Tibial nerve (tissue), 4 donors: ENCODE data around the gene MYO1H. TPM values are rescaled to one million over a fixed set of nuclear protein-coding genes. Genes with fewer than 3 reads are reported as not detected.
A peak's percentile ranks its signal among the peaks of the same experiment; 100 is the strongest.

ENCODE experiments used
- DNase-seq, 2 donors: peaks; one replicate each; pipeline ENCODE4 v3.0.0-alpha.2; 2019; ENCODE audit warnings: low spot score in 2 of 2
- H3K27ac ChIP-seq, 4 donors: fragments of 200-600 bp; sonication (generic) in 3 of 4; one replicate each; pipeline ENCODE4 v1.5.1; 2017 to 2019; ENCODE audit warnings: mild to moderate bottlenecking in 1 of 4
- H3K27me3 ChIP-seq, 2 donors: fragments of 200-600 bp; sonication (generic) in 1 of 2; one replicate each; pipeline versions ENCODE4 v1.5.1 to v1.6.0; 2017 to 2019
- H3K36me3 ChIP-seq, 3 donors: fragments of 200-600 bp; sonication (generic); one replicate each; pipeline ENCODE4 v1.5.1; 2018 to 2019
- H3K4me1 ChIP-seq, 4 donors: fragments of 200-600 bp; sonication (generic) in 3 of 4; one replicate each; pipeline ENCODE4 v1.5.1; 2017 to 2019
- H3K4me3 ChIP-seq, 4 donors: fragments of 200-600 bp; sonication (generic) in 3 of 4; one replicate each; pipeline ENCODE4 v1.5.1; 2017 to 2019; ENCODE audit warnings: mild to moderate bottlenecking in 1 of 4, moderate library complexity in 1 of 4
- H3K9me3 ChIP-seq, 4 donors: fragments of 200-600 bp; sonication (generic) in 3 of 4; one replicate each; pipeline ENCODE4 v1.5.1; 2017 to 2019
- EP300 ChIP-seq, 2 donors: sonication (generic); formaldehyde crosslinking; IDR thresholded peaks; one replicate each; pipeline ENCODE4 v1.6.1; 2017; ENCODE audit warnings: antibody characterized with exemption in 2 of 2, mild to moderate bottlenecking in 1 of 2
- POLR2A ChIP-seq, 2 donors: fragments of 450-650 bp; IDR thresholded peaks; one replicate each; pipeline ENCODE4 v1.6.1; 2017; ENCODE audit warnings: antibody characterized with exemption in 2 of 2, mild to moderate bottlenecking in 2 of 2, moderate library complexity in 2 of 2
- WGBS, 2 donors: methylation state at CpG; one replicate each; pipeline ENCODE4 v1.1.5; 2018; 5-methylcytosine and 5-hydroxymethylcytosine counted together
- total RNA-seq, 4 donors: library from RNA; depleted of rRNA; stranded (reverse); fragments of >200 nt; gene quantifications; one replicate each; pipeline ENCODE4 v1.1.0, GENCODE V29; 2016
- TF ChIP-seq, protein P1 (sequence below), 5 experiments: fragments of 200-600 bp in 3 of 5; fragments of 450-650 bp in 2 of 5; sonication (generic) in 3 of 5; IDR thresholded peaks; one replicate each; pipeline ENCODE4 v1.5.1; 2016 to 2019; ENCODE audit warnings: antibody characterized with exemption in 5 of 5, mild to moderate bottlenecking in 3 of 5, moderate library complexity in 2 of 5

The MYO1H gene
- total RNA-seq, 4 donors from 2014 or later, result 0.20 TPM; not detected in 3

DNA sequence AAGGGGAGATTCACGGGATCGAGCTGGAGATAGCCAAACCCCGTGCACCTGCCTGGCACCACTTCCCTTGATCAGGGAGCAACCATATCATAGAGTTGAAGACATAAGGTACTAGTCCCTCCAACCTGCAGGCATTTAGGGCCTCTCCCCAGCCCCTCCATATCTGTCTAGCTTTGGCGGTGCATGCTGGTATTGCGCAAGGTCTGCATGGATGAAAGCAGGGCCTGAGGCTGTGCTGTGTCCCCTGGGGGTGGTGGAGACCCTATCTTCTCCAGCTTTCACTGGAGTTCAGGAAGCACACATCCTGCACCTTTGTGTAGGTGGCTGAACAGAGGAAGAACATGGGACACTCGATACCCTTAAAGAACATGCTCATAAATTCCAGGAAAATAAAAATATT lies 82.5 kb downstream of the MYO1H start:
- no peak overlapping the region for H3K27ac ChIP-seq
- H3K4me3 ChIP-seq, result no peak overlapping the region
- H3K27me3 ChIP-seq, result no peaks in the 10 kb centered on the region
- WGBS, 2 donors, result 92 to 94% methylated on average over 6 of the region's 6 CpGs
- H3K4me1 ChIP-seq, result peaks cover 0 to 13% (median 4%) of the 10 kb centered on the region in 4 donors
- no peaks in the 10 kb centered on the region for H3K36me3 ChIP-seq
- TF ChIP-seq, protein P1, sequence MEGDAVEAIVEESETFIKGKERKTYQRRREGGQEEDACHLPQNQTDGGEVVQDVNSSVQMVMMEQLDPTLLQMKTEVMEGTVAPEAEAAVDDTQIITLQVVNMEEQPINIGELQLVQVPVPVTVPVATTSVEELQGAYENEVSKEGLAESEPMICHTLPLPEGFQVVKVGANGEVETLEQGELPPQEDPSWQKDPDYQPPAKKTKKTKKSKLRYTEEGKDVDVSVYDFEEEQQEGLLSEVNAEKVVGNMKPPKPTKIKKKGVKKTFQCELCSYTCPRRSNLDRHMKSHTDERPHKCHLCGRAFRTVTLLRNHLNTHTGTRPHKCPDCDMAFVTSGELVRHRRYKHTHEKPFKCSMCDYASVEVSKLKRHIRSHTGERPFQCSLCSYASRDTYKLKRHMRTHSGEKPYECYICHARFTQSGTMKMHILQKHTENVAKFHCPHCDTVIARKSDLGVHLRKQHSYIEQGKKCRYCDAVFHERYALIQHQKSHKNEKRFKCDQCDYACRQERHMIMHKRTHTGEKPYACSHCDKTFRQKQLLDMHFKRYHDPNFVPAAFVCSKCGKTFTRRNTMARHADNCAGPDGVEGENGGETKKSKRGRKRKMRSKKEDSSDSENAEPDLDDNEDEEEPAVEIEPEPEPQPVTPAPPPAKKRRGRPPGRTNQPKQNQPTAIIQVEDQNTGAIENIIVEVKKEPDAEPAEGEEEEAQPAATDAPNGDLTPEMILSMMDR (IDR thresholded peaks at IDR 0.05), result no peak
- no peak for TF ChIP-seq POLR2A (IDR thresholded peaks at IDR 0.05)
- TF ChIP-seq EP300 (IDR thresholded peaks at IDR 0.05), result no peak
- no peaks in the 10 kb centered on the region for H3K9me3 ChIP-seq
- DNase-seq, result no peak

DNA sequence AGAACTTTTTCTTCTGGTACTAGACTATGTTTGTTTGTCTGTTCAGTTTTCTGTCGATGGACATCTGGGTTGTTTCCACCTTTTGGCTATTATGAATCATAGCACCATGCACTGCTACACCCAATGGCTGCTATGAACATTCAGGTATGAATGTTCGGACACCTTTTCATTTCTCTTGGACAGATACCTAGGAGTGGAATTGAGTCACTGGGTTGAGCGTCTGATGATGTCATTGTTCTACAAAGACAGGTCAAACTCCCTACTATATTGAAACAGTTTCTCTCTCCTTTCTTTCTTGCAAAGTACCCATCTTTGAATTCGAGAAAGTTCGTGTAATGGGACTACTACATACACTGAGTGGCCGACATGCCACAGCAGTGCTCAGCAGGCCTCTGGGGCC lies 84.7 kb downstream of the MYO1H start:
- WGBS, 2 donors, result 56 to 73% methylated on average over 6 of the region's 6 CpGs
- Histone ChIP-seq H3K4me1 (peaks cover 0 to 13% (median 4%) of the 10 kb centered on the region in 4 donors), H3K27me3 (no peaks in the 10 kb centered on the region), H3K27ac (no peak overlapping the region), H3K4me3 (no peak overlapping the region), H3K9me3 (no peaks in the 10 kb centered on the region), H3K36me3 (no peaks in the 10 kb centered on the region)
- DNase-seq, result no peak
- no peak for TF ChIP-seq EP300 (IDR thresholded peaks at IDR 0.05)
- TF ChIP-seq POLR2A (IDR thresholded peaks at IDR 0.05), result no peak
- TF ChIP-seq, protein P1 (IDR thresholded peaks at IDR 0.05), result no peak

DNA sequence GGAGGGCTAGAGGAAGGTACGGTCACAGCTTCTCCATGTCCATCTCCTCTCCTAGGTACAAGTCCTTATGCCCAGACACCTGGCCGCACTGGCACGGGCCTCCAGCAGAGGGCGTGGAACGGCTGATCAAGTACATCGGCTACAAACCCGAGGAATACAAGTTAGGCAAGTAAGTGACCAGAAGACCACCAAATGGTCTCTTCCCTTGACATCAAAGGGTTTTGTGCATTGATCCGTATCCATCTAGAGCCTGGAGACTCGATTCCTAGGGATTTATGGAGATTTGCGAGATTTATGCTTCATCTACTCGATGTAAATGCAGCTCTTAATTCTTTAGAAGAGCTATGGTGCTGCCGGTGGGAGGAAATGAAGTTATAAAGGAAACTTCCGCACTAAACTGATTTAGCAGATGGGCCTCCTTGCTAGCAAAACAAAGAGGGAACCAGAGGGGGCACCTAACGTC lies 85.2 kb downstream of the MYO1H start:
- no peaks in the 10 kb centered on the region for H3K36me3 ChIP-seq
- 23 to 29% methylated on average over 14 of the region's 14 CpGs for WGBS, 2 donors
- H3K4me3 ChIP-seq, result no peak overlapping the region
- H3K4me1 ChIP-seq, result peaks cover 0 to 13% (median 4%) of the 10 kb centered on the region in 4 donors
- peak; percentile 86 to 96 for DNase-seq
- H3K27ac ChIP-seq, result peak overlapping the region in 3 of 4 donors; percentile 7 to 11 (median 8)
- H3K27me3 ChIP-seq, result no peaks in the 10 kb centered on the region
- TF ChIP-seq EP300 (IDR thresholded peaks at IDR 0.05) (no peak), POLR2A (IDR thresholded peaks at IDR 0.05) (no peak)
- TF ChIP-seq, protein P1 (IDR thresholded peaks at IDR 0.05), result peak; percentile 63 to 75 (median 70)
- H3K9me3 ChIP-seq, result no peaks in the 10 kb centered on the region

DNA sequence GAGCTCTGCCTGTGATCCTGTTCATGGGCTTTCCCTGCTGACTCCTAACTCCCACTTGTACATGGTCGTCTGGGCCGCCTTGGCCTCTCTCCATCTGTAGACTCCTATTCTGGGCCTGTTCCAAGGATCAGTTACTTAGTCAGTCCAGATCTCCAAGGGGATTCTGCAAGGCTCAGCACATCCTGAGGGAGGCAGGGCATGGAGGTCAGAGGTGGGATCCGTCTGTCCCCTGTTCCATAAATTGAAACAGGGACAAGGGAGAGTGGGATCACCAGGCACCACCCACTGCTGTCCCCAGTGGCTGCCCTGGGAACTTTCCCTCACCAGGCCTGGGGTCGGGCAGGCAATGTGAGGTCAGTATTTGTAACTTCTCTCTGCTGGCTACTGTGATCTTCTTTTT lies 85.9 kb downstream of the MYO1H start:
- WGBS, 2 donors, result 39 to 48% methylated on average over 4 of the region's 4 CpGs
- Histone ChIP-seq H3K4me3 (no peak overlapping the region), H3K9me3 (no peaks in the 10 kb centered on the region), H3K36me3 (no peaks in the 10 kb centered on the region), H3K27ac (no peak overlapping the region), H3K4me1 (peaks cover 0 to 13% (median 4%) of the 10 kb centered on the region in 4 donors), H3K27me3 (no peaks in the 10 kb centered on the region)
- DNase-seq, result no peak
- TF ChIP-seq, protein P1 (IDR thresholded peaks at IDR 0.05), result peak in 2 of 5 experiments; percentile 7 to 25
- no peak for TF ChIP-seq POLR2A (IDR thresholded peaks at IDR 0.05)

DNA sequence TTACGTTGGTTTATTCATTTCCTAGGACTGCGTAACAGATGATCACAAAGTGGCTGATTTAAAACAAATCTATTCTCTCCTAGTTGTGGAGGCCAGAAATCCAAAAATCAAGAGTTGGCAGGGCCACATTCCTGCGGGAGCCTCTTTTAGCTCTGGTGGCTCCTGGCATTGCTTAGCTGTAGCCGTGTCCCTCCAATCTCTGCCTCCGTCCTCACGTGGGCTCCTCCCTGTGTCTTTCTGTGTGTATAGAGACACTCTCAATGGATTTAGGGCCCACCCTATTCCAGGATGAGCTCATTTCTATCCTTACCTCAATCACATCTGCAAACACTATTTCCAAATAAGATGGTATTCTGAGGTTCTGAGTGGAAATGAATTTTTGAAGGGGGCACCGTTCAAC lies 86.9 kb downstream of the MYO1H start:
- H3K27ac ChIP-seq, result no peak overlapping the region
- no peaks in the 10 kb centered on the region for H3K36me3 ChIP-seq
- WGBS, 2 donors, result 78 to 87% methylated on average over 7 of the region's 7 CpGs
- DNase-seq, result no peak
- no peaks in the 10 kb centered on the region for H3K27me3 ChIP-seq
- no peaks in the 10 kb centered on the region for H3K9me3 ChIP-seq
- no peak for TF ChIP-seq EP300 (IDR thresholded peaks at IDR 0.05)
- H3K4me3 ChIP-seq, result no peak overlapping the region
- H3K4me1 ChIP-seq, result peaks cover 0 to 17% (median 4%) of the 10 kb centered on the region in 4 donors
